Measurements from ENCODE around the gene PPARA. TPM values are rescaled to one million over a fixed set of nuclear protein-coding genes. Genes with fewer than 3 reads are reported as not detected.

PPARA gene
- total RNA-seq, 1 donor from 2014 or later, result 9.3 TPM

DNA sequence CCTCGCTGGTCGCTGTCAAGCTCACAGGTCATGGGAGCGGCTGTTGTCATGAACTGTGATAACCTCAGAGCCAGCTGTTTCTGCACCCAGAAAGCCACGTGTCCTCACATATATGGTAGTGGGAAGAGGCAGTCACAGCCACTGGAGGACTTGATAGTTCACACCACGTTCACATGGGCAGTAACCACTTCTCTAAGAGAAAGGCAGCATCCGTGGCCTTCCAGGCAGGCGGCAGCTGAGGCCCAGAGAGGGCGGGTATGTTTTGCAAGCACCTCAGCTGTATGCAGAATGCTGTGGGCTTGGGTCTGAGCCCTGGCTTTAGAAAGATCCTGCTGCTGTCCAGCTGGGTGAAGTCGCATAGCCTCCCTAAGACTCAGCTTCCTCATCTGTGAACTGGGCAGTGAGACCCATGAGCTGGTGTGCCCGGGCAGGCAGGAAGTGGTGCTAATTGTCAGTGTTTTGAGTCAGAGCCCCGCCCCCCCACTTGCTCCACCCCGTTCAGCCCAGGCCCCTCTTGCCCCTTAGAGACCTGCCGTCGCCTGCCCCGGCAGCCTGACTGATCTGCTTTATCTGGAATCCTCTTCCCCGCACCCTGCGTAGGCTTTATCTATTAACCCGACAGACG, 130.8 kb downstream of the PPARA start:
- DNase-seq (ENCODE audit: low read depth), result no peak
- TF ChIP-seq, protein P1, sequence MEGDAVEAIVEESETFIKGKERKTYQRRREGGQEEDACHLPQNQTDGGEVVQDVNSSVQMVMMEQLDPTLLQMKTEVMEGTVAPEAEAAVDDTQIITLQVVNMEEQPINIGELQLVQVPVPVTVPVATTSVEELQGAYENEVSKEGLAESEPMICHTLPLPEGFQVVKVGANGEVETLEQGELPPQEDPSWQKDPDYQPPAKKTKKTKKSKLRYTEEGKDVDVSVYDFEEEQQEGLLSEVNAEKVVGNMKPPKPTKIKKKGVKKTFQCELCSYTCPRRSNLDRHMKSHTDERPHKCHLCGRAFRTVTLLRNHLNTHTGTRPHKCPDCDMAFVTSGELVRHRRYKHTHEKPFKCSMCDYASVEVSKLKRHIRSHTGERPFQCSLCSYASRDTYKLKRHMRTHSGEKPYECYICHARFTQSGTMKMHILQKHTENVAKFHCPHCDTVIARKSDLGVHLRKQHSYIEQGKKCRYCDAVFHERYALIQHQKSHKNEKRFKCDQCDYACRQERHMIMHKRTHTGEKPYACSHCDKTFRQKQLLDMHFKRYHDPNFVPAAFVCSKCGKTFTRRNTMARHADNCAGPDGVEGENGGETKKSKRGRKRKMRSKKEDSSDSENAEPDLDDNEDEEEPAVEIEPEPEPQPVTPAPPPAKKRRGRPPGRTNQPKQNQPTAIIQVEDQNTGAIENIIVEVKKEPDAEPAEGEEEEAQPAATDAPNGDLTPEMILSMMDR (IDR thresholded peaks at IDR 0.05; ENCODE audit: insufficient read depth, low read length, poor library complexity, severe bottlenecking), result no peak
- Histone ChIP-seq H3K36me3 (ENCODE audit: control insufficient read depth, insufficient read depth, low read length) (peaks cover 4% of the 10 kb centered on the region), H3K27me3 (ENCODE audit: control insufficient read depth, insufficient read depth, low read length) (no peaks in the 10 kb centered on the region), H3K4me3 (ENCODE audit: low read depth, low read length) (no peak overlapping the region)

DNA sequence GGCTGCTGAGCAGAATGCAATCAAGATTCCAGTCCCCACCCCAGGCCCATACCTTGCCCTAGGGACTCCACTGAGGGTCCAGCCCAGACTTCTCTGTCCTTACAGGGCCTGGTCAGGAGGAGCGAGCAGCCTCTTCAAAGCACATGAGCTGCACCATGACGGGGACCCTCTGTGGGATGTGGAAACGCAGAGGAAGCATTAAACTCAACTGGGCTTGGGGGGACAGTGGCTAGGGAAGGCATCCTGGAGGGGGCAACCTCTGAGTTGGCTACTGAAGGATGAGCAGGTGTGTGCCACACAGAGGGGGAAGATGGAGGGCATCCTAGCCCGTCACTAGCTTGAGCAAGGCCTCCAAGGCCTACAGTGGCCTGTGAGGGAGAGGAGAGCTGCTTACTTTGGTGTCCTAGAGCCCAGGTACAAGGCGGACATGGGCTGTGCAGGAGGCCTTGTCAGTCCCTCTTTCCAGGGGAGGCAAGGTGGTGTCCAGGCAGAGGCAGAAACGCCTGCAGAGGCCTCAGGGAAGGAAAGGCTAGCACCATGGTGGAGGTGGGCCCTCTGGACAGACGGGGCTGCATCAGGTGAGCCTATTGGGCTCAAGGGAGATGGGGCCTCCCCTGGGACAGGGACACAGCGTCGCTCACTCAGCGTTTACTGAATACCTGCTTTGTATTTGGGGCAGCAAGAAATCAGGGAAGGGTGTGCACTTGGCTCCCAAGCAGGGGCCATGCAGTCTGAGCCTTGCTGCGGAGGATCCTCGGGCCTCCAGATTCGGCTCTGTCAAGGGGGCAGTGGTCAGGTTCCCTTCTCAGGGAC, 131.7 kb downstream of the PPARA start:
- TF ChIP-seq, protein P1 (IDR thresholded peaks at IDR 0.05; ENCODE audit: insufficient read depth, low read length, poor library complexity, severe bottlenecking), result no peak
- Histone ChIP-seq H3K4me3 (ENCODE audit: low read depth, low read length) (no peak overlapping the region), H3K27me3 (ENCODE audit: control insufficient read depth, insufficient read depth, low read length) (no peaks in the 10 kb centered on the region), H3K36me3 (ENCODE audit: control insufficient read depth, insufficient read depth, low read length) (peaks cover 8% of the 10 kb centered on the region)
- no peak for DNase-seq (ENCODE audit: low read depth)

DNA sequence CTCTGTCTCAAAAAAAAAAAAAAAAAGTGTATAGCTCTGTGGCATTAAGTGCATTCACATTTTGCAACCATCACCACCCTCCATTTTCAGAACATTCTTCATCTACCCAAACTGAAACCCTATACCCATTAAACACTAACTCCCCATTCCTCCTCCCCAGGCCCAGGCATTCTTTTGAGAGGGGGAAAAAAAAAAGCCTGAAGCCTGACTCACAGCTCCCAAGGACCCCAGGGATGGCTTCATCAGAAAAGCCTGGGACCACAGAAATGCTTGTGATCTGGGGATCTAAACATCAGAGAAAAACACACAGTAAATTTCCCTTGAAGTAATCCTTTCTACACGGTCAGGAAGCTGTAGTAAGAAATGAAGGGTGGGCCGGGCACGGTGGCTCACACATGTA, 135.7 kb downstream of the PPARA start:
- DNase-seq (ENCODE audit: low read depth), result no peak
- TF ChIP-seq, protein P1 (IDR thresholded peaks at IDR 0.05; ENCODE audit: insufficient read depth, low read length, poor library complexity, severe bottlenecking), result no peak
- Histone ChIP-seq H3K36me3 (ENCODE audit: control insufficient read depth, insufficient read depth, low read length) (peaks cover 5% of the 10 kb centered on the region), H3K27me3 (ENCODE audit: control insufficient read depth, insufficient read depth, low read length) (no peaks in the 10 kb centered on the region), H3K4me3 (ENCODE audit: low read depth, low read length) (no peak overlapping the region)

DNA sequence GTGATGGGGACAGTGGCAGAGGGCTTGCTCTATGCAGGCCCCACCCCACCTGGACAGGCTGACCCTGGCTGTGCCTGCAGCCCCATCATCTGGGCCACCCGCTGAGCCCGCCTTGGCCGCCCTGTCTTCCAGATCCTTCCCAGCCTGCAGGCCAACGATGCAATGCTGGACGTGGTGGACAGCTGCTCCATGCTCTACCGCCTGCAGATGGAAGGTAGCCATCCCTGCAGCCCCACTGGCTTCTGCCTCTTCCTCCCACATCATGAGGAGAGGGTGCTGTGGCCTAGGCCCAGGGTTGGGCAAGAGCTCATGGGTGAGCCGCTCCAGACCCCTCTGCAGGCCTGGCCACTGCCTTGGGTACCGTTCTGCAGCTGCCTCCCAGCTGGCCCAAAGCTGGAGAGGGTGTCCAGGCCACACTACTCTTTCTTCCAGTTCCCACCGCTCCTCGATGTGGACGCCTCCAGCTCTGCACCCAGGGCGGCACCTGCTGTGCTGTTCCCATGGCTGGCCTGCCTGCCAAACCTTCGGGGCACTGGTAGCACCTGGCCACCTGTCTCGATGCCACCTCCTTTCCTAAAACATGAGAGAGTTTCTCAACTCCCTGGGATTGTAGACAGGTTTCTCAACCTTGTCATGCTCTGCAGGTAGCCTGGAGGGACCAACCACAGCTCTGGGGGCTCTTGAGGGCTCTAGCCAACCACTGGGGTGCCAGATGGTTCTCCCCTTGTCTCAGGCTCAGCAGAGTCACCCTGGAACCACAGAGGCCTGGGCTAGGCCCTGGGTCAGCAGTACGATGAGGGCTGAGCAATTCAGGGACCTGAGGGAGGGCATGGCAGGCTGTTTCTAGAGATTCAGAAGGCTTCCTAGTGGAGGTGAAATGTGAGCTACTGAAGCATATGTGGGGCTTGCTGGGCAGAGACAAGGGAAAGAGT, 136.9 kb downstream of the PPARA start:
- DNase-seq (ENCODE audit: low read depth), result no peak
- Histone ChIP-seq H3K4me3 (ENCODE audit: low read depth, low read length) (no peak overlapping the region), H3K27me3 (ENCODE audit: control insufficient read depth, insufficient read depth, low read length) (no peaks in the 10 kb centered on the region), H3K36me3 (ENCODE audit: control insufficient read depth, insufficient read depth, low read length) (peaks cover 5% of the 10 kb centered on the region)
- TF ChIP-seq, protein P1 (IDR thresholded peaks at IDR 0.05; ENCODE audit: insufficient read depth, low read length, poor library complexity, severe bottlenecking), result no peak

DNA sequence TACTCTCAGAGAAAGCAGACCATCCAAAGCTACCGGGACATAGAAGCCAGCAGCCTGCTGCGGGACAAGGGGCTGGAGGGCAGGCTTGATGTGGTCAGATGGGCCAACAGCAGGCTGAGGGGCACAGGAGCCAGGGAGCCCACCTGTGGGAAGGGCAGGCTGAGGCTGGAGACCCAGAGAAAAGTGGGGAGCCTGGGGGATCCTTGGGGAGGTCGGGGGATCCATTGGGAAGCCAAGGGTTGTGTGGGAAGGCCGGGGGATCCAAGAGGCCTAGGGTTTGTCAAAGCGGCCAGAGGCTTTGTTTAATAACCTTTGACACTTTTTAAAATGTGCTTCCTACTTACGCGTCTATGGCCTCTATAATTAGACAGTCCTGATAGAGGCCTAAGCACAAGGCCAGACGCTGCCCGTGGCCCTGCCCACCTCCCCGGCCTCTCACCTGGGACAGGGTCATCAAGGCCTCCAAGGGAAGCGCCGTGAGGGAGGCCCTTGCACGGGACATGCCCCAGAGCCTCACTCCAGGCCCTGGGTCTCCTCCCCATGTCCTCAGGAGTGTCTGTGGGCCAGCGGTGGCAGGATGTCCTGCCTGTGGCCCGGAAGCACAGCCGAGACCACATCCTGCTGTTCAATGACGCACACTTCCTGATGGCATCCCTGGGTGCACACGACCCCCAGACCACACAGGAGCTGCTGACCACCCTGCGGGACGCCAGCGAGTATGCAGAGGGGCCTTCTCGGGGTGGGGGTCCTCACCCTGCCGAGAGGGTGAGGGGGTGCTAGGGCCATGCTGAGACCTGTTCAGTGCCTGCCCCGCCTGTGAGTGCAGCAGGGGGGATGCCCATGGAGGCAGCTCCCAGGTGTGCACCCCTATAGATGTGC, 137.8 kb downstream of the PPARA start:
- TF ChIP-seq, protein P1 (IDR thresholded peaks at IDR 0.05; ENCODE audit: insufficient read depth, low read length, poor library complexity, severe bottlenecking), result no peak
- H3K36me3 ChIP-seq (ENCODE audit: control insufficient read depth, insufficient read depth, low read length), result peaks cover 5% of the 10 kb centered on the region
- H3K27me3 ChIP-seq (ENCODE audit: control insufficient read depth, insufficient read depth, low read length), result no peaks in the 10 kb centered on the region
- H3K4me3 ChIP-seq (ENCODE audit: low read depth, low read length), result no peak overlapping the region
- DNase-seq (ENCODE audit: low read depth), result no peak

Measured in kidney epithelial cell (primary cell).